Erythroblast (primary cell): ENCODE measurements around the gene ABCA1.

Source experiments
- GATA1 ChIP-seq: IDR thresholded peaks from 2 replicates; pipeline ENCODE4 v1.6.1; 2011; ENCODE audit warnings: low read depth, mild to moderate bottlenecking, control low read depth, low read length, moderate library complexity
- POLR2A ChIP-seq: IDR thresholded peaks from 2 replicates; pipeline ENCODE4 v1.6.1; 2011; ENCODE audit warnings: mild to moderate bottlenecking, low read length

DNA sequence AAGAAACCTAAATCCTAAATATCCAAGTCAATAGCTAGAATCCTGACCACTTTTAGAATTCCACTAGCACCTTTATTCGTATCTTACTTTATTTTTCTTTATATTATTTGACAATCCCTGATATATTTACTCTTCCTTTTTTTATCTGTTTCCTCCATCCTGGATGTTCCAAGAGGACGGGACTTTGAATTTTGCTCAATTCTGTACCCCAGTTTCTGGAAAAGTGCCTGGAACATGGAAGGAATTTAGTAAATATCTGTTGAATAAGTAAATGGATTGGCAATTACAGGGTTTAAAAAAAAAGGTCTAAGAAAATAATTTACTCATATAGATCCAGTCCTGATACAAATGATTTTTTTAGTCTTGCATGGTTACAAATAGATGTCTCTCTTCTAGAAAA, 181.7 kb downstream of the ABCA1 start:
- TF ChIP-seq POLR2A (no peak), GATA1 (no peak)
